Psoas muscle (tissue), 8 donors: Measurements from ENCODE around the gene TRABD. TPM values are rescaled to one million over a fixed set of nuclear protein-coding genes. Genes with fewer than 3 reads are reported as not detected.

ENCODE experiments used
- ATAC-seq, 4 donors: fragments of 200-7000 bp; cut with Tn5 transposase; one replicate each; pipeline ENCODE4 v1.9.1; 2020; ENCODE audit warnings: moderate library complexity in 3 of 4, mild to moderate bottlenecking in 2 of 4
- DNase-seq, 2 donors: peaks; one replicate each; pipeline ENCODE4 v3.0.0-alpha.2; 2020
- H3K27ac ChIP-seq: fragments of 200-600 bp; one replicate; pipeline ENCODE4 v1.8.0; 2022
- H3K27me3 ChIP-seq, 3 donors: fragments of 200-600 bp in 1 of 3; one replicate each; pipeline versions ENCODE4 v1.6.1 to v1.8.0; 2013 to 2022; ENCODE audit warnings: low read length in 2 of 3, mild to moderate bottlenecking in 2 of 3, moderate library complexity in 1 of 3; ENCODE audit not compliant: insufficient read depth in 3 of 3
- H3K36me3 ChIP-seq, 2 donors: fragments of 200-600 bp in 1 of 2; one replicate each; pipeline versions ENCODE4 v1.6.1 to v1.8.0; 2013 to 2022; ENCODE audit warnings: low read depth in 1 of 2, mild to moderate bottlenecking in 1 of 2, moderate library complexity in 1 of 2; ENCODE audit not compliant: insufficient read depth in 1 of 2
- H3K4me1 ChIP-seq: fragments of 200-600 bp; one replicate; pipeline ENCODE4 v1.8.0; 2022
- H3K4me3 ChIP-seq: fragments of 200-600 bp; one replicate; pipeline ENCODE4 v1.8.0; 2022; ENCODE audit warnings: mild to moderate bottlenecking
- H3K9me3 ChIP-seq: fragments of 200-600 bp; one replicate; pipeline ENCODE4 v1.8.0; 2022
- CTCF ChIP-seq: fragments of 200-600 bp; IDR thresholded peaks from one replicate; pipeline ENCODE4 v1.8.0; 2022; ENCODE audit warnings: antibody characterized with exemption
- WGBS, 3 donors: extraction: QIAGEN DNeasy Blood & Tissue Kit; methylation state at CpG; one replicate each; pipeline versions ENCODE4 v1.1.6 to v1.1.7; 2013; 5-methylcytosine and 5-hydroxymethylcytosine counted together
- intact Hi-C, 2 donors: fragments of 100-400 bp; cut with DNase I; formaldehyde crosslinking; loops; one replicate each; pipeline versions ENCODE4 v1.11.0 to v1.14.2; 2022
- polyA plus RNA-seq, 3 donors: library from polyadenylated mRNA; stranded (reverse); fragments of 200-250 nt; gene quantifications; one replicate each; pipeline ENCODE4 v1.2.3, GENCODE V29; 2013
- total RNA-seq, 4 donors: library from RNA; stranded (reverse); fragmentation: NEBNext Ultra II Directional in 2 of 4; extraction: Animal tissue kit (Norgen Biotek cat#: 25700) in 2 of 4; gene quantifications; one replicate each; pipeline versions ENCODE4 v1.2.1 to v1.2.4, GENCODE V29; 2021 to 2023
- donor health status: healthy with polysubstance abuse.
- donor health status: DM: no; HTN: no; CAD: no; lungs with moderate emphysema.
- donor health status: Bipolar disorder and iron deficiency.
- donor health status: healthy.
- donor health status: DM: yes; HTN: yes; CAD: no.
- donor health status: DM: no; HTN: no; CAD: no.
- donor health status: DM: no; HTN: no; CAD: no.
- donor health status: DM: yes; HTN: yes; CAD: no.

The TRABD gene
- total and polyA plus RNA-seq, 7 donors, result 19.9 to 52.1 (median 29.5) TPM

GRCh38 chr22:50153056-50153755, 32.5 kb upstream of the TRABD start:
- H3K36me3 ChIP-seq, result no peaks in the 10 kb centered on the region
- no peak for ATAC-seq
- 68 to 77% (median 70%) methylated on average over 24 to 25 of the region's 25 CpGs for WGBS, 3 donors
- H3K4me1 ChIP-seq, result no peaks in the 10 kb centered on the region
- TF ChIP-seq CTCF, result no peak
- peaks cover 0 to 8% (median 0%) of the 10 kb centered on the region in 3 donors for H3K27me3 ChIP-seq
- H3K9me3 ChIP-seq, result no peaks in the 10 kb centered on the region
- H3K4me3 ChIP-seq, result no peak overlapping the region
- intact Hi-C loops, result no loop called here
- no peak for DNase-seq
- no peak overlapping the region for H3K27ac ChIP-seq

- Histone ChIP-seq H3K36me3 (no peaks in the 10 kb centered on the region), H3K4me1 (no peaks in the 10 kb centered on the region), H3K27me3 (peaks cover 0 to 14% (median 0%) of the 10 kb centered on the region in 3 donors), H3K27ac (no peak overlapping the region), H3K4me3 (no peak overlapping the region), H3K9me3 (no peaks in the 10 kb centered on the region)
- TF ChIP-seq CTCF, result no peak
- ATAC-seq (no peak), DNase-seq (no peak)
- intact Hi-C loops, result no loop called here
- WGBS, 3 donors, result 80 to 87% (median 82%) methylated on average over 7 of the region's 7 CpGs
Observed at GRCh38 chr22:50153756-50154140, 32.0 kb upstream of the TRABD start.

- WGBS, 3 donors, result 63 to 66% (median 64%) methylated on average over 21 of the region's 21 CpGs
- intact Hi-C loops, result no loop called here
- ATAC-seq (no peak), DNase-seq (no peak)
- Histone ChIP-seq H3K4me3 (no peak overlapping the region), H3K27ac (no peak overlapping the region), H3K4me1 (no peaks in the 10 kb centered on the region), H3K36me3 (no peaks in the 10 kb centered on the region), H3K27me3 (peaks cover 0 to 25% (median 4%) of the 10 kb centered on the region in 3 donors), H3K9me3 (no peaks in the 10 kb centered on the region)
- no peak for TF ChIP-seq CTCF
Observed at GRCh38 chr22:50157709-50158375, 27.9 kb upstream of the TRABD start.

- intact Hi-C loops, result no loop called here
- WGBS, 3 donors, result 77 to 82% (median 78%) methylated on average over 7 of the region's 7 CpGs
Observed at GRCh38 chr22:50160947-50161346, 24.8 kb upstream of the TRABD start.

More at GRCh38 chr22:50160947-50161346, 24.8 kb upstream of the TRABD start:
- Histone ChIP-seq H3K36me3 (no peaks in the 10 kb centered on the region), H3K4me3 (no peak overlapping the region), H3K4me1 (no peaks in the 10 kb centered on the region), H3K9me3 (no peaks in the 10 kb centered on the region), H3K27me3 (peaks cover 0 to 32% (median 4%) of the 10 kb centered on the region in 3 donors), H3K27ac (no peak overlapping the region)
- no peak for TF ChIP-seq CTCF
- ATAC-seq (no peak), DNase-seq (no peak)
